Measurements from ENCODE around the gene AP3B1.

The AP3B1 gene

GRCh38 chr5:77960863-77961396, 333.6 kb downstream of the AP3B1 start:
- peak; percentile 35 for DNase-seq

- DNase-seq: peak; percentile 21
These were observed 334.2 kb downstream of the AP3B1 start for GRCh38 chr5:77960305-77960704.

GRCh38 chr5:77958642-77959330, 335.7 kb downstream of the AP3B1 start:
- peak; percentile 60 for DNase-seq

GRCh38 chr5:77957931-77958521, 336.5 kb downstream of the AP3B1 start:
- peak; percentile 88 for DNase-seq

- no peak for DNase-seq
These were observed 337.0 kb downstream of the AP3B1 start for GRCh38 chr5:77957516-77957915.

GRCh38 chr5:77957081-77957480, 337.4 kb downstream of the AP3B1 start:
- DNase-seq: no peak

GRCh38 chr5:77955577-77955976, 338.9 kb downstream of the AP3B1 start:
- DNase-seq: no peak

GRCh38 chr5:77953374-77953773, 341.1 kb downstream of the AP3B1 start:
- DNase-seq: no peak

- no peak for DNase-seq
These were observed 341.8 kb downstream of the AP3B1 start for GRCh38 chr5:77952636-77953212.
